ENCODE measurements around the gene ELF2. TPM values are rescaled to one million over a fixed set of nuclear protein-coding genes. Genes with fewer than 3 reads are reported as not detected.

Gene ELF2
- total RNA-seq, 2 donors from 2014 or later: 47.6 to 53.9 TPM

DNA sequence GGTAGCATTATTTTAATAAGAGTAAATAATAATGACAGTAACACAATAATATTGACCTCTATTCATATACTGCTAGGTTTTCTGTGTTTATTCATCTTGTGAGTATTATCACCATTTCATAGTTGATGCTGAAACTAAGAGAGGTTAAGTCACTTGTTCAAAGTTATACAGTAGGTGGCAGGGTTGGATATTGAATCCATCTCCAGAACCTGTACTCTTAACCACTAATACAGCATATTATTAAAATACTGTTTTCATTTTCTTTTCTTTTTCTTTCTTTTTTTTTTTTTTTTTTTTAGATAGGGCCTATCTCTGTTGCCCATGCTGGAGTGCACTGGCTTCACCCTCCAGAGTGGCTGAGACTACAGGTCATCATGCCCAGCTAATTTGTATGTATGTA is 7.1 kb upstream of the ELF2 start:
- Mint-ChIP-seq H3K27ac (no peak overlapping the region), H3K4me1 (peaks cover 6% of the 10 kb centered on the region), H3K27me3 (ENCODE audit: insufficient read depth) (no peaks in the 10 kb centered on the region), H3K9me3 (no peaks in the 10 kb centered on the region), H3K4me3 (no peak overlapping the region), H3K36me3 (ENCODE audit: low read depth) (no peaks in the 10 kb centered on the region)
- Histone ChIP-seq H3K4me3 (ENCODE audit: low read length) (no peak overlapping the region), H3K27ac (ENCODE audit: low read depth, low read length) (no peak overlapping the region), H3K36me3 (ENCODE audit: control insufficient read depth, insufficient read depth, low read length) (no peaks in the 10 kb centered on the region), H3K27me3 (ENCODE audit: control insufficient read depth, insufficient read depth, low read length, poor library complexity, severe bottlenecking) (no peaks in the 10 kb centered on the region), H3K9me3 (ENCODE audit: control insufficient read depth, low read length) (no peaks in the 10 kb centered on the region), H3K9ac (ENCODE audit: extremely low read depth, low read length, poor library complexity, severe bottlenecking) (no peak overlapping the region), H3K4me1 (ENCODE audit: control insufficient read depth, insufficient read depth, low read length) (no peaks in the 10 kb centered on the region)
- DNase-seq: no peak
- TF ChIP-seq, protein P1, sequence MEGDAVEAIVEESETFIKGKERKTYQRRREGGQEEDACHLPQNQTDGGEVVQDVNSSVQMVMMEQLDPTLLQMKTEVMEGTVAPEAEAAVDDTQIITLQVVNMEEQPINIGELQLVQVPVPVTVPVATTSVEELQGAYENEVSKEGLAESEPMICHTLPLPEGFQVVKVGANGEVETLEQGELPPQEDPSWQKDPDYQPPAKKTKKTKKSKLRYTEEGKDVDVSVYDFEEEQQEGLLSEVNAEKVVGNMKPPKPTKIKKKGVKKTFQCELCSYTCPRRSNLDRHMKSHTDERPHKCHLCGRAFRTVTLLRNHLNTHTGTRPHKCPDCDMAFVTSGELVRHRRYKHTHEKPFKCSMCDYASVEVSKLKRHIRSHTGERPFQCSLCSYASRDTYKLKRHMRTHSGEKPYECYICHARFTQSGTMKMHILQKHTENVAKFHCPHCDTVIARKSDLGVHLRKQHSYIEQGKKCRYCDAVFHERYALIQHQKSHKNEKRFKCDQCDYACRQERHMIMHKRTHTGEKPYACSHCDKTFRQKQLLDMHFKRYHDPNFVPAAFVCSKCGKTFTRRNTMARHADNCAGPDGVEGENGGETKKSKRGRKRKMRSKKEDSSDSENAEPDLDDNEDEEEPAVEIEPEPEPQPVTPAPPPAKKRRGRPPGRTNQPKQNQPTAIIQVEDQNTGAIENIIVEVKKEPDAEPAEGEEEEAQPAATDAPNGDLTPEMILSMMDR (conservative IDR thresholded peaks at IDR 0.05): no peak

DNA sequence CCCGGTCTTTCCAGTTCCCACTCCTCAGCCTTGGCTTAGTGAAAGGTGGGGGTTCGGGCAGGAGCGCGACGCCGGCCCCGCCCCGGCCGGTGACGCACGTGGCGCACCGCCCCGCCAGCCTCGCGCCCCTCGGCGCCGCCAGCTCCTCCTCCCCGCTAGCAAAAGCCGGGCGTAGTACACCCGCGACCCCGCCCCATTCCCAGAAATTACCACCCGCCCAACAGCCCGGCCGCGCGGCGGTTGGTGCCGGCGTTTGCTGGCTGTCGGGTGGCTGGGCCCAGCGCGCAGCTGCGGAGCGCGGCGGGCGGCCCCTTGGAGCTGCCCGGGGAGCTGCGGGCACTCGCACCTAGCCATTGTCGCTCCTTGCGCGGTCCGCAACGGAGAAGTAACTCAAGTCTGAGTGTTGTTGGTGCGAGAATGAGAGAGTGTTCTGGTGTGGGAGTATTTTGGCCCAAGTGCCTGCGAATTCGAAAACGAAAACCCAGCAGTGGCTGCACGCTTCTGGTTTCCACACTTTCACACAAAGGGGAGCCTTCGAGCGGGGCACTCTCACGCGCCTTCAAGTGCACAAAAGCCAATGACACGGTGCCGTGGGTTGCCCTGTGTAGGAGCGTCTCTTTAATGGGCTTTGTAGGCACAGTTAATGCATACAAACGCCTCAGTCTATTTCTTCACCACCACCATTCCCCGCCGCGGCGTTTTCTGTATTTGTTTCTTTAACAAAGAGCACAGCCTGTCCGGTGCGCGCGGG is 1.0 kb upstream of the ELF2 start:
- no peaks in the 10 kb centered on the region for H3K36me3 Mint-ChIP-seq (ENCODE audit: low read depth)
- Histone ChIP-seq H3K36me3 (ENCODE audit: control insufficient read depth, insufficient read depth, low read length) (no peaks in the 10 kb centered on the region), H3K4me3 (ENCODE audit: low read length) (peak overlapping the region; percentile 84), H3K4me1 (ENCODE audit: control insufficient read depth, insufficient read depth, low read length) (no peaks in the 10 kb centered on the region), H3K9me3 (ENCODE audit: control insufficient read depth, low read length) (no peaks in the 10 kb centered on the region), H3K27me3 (ENCODE audit: control insufficient read depth, insufficient read depth, low read length, poor library complexity, severe bottlenecking) (no peaks in the 10 kb centered on the region), H3K27ac (ENCODE audit: low read depth, low read length) (peak overlapping the region; percentile 97), H3K9ac (ENCODE audit: extremely low read depth, low read length, poor library complexity, severe bottlenecking) (peak overlapping the region; percentile 98)
- H3K4me3 Mint-ChIP-seq: peak overlapping the region; percentile 94
- H3K4me1 Mint-ChIP-seq: peaks cover 21% of the 10 kb centered on the region
- DNase-seq: peak; percentile 98
- H3K9me3 Mint-ChIP-seq: no peaks in the 10 kb centered on the region
- WGBS, 2 experiments (ENCODE audit: insufficient coverage in 1 of 2, insufficient read length in 1 of 2): 0% methylated on average over 20 to 70 of the region's 70 CpGs
- TF ChIP-seq, protein P1 (conservative IDR thresholded peaks at IDR 0.05): no peak
- H3K27ac Mint-ChIP-seq: peak overlapping the region; percentile 97
- no peaks in the 10 kb centered on the region for H3K27me3 Mint-ChIP-seq (ENCODE audit: insufficient read depth)

DNA sequence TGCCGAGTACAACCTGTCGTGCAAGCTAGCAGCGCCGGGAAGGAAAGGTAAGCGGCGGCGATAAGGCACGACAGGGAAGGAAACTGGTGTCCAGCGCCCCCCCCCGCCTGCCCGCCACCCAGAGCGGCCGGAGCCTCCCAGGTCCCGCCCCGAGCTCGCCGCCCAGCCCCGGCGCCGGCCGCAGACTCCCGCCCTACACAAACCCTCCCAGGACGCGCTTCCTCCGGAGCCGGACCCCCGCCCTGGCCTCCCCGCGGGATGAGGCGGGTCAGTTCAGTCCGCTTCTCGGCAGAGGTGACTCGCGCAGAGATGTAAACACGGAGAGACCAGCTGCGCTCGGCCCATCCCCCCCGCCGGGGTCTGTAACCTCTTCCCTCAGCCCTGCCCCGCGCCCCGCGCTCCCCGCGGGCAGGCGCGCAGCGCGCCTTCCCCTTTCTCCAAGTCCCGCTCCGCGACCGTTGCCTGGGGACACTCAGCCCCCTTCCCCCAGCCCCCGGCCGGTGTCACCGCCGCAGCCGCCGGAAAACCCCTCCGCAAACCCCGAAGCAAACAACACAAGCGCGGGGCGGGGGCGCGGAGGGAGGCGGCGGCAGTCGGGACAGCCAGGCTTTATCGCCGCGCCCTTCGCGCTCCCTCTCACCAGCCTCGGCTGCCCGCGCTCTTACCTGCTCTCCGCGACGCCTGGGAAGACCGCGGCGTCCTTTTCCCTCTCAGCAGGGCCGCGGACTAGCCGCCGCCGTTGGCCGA is 543 bp downstream of the ELF2 start:
- Mint-ChIP-seq H3K36me3 (ENCODE audit: low read depth) (no peaks in the 10 kb centered on the region), H3K9me3 (no peaks in the 10 kb centered on the region), H3K4me1 (peaks cover 28% of the 10 kb centered on the region), H3K4me3 (peak overlapping the region; percentile 94), H3K27ac (peak overlapping the region; percentile 97), H3K27me3 (ENCODE audit: insufficient read depth) (no peaks in the 10 kb centered on the region)
- no peaks in the 10 kb centered on the region for H3K4me1 ChIP-seq (ENCODE audit: control insufficient read depth, insufficient read depth, low read length)
- H3K9ac ChIP-seq (ENCODE audit: extremely low read depth, low read length, poor library complexity, severe bottlenecking): peak overlapping the region; percentile 81
- H3K9me3 ChIP-seq (ENCODE audit: control insufficient read depth, low read length): no peaks in the 10 kb centered on the region
- peak overlapping the region; percentile 82 for H3K4me3 ChIP-seq (ENCODE audit: low read length)
- DNase-seq: peak; percentile 94
- peak overlapping the region; percentile 93 for H3K27ac ChIP-seq (ENCODE audit: low read depth, low read length)
- 0% methylated on average over 15 to 89 of the region's 89 CpGs for whole genome bisulfite sequencing, 2 experiments (ENCODE audit: insufficient coverage in 1 of 2, insufficient read length in 1 of 2)
- no peaks in the 10 kb centered on the region for H3K36me3 ChIP-seq (ENCODE audit: control insufficient read depth, insufficient read depth, low read length)
- no peaks in the 10 kb centered on the region for H3K27me3 ChIP-seq (ENCODE audit: control insufficient read depth, insufficient read depth, low read length, poor library complexity, severe bottlenecking)
- TF ChIP-seq, protein P1 (conservative IDR thresholded peaks at IDR 0.05): no peak
